Hepatocyte (in vitro differentiated cells): ENCODE measurements around the gene CTSD.
"Not testable (repeated sequence)": the region's sequence is repeated elsewhere in the genome, so short reads cannot be mapped to it uniquely, and the experiment has no call there.

ENCODE experiments used
- EZH2 ChIP-seq: fragments of 200-600 bp; sonication (generic); IDR thresholded peaks from 2 replicates; pipeline ENCODE4 v1.6.1; 2016; ENCODE audit warnings: antibody characterized with exemption, mild to moderate bottlenecking, borderline replicate concordance
- EZH2phosphoT487 ChIP-seq: fragments of 200-600 bp; sonication (generic); IDR thresholded peaks from one replicate; pipeline ENCODE4 v1.6.1; 2018; ENCODE audit warnings: antibody characterized with exemption, mild to moderate bottlenecking, low read depth, moderate library complexity; ENCODE audit not compliant: unreplicated experiment, severe bottlenecking
- TF ChIP-seq, protein P1 (sequence below): fragments of 200-600 bp; sonication (generic); IDR thresholded peaks from 2 replicates; pipeline ENCODE4 v1.5.1; 2016; ENCODE audit warnings: antibody characterized with exemption, mild to moderate bottlenecking; ENCODE audit not compliant: poor library complexity

DNA sequence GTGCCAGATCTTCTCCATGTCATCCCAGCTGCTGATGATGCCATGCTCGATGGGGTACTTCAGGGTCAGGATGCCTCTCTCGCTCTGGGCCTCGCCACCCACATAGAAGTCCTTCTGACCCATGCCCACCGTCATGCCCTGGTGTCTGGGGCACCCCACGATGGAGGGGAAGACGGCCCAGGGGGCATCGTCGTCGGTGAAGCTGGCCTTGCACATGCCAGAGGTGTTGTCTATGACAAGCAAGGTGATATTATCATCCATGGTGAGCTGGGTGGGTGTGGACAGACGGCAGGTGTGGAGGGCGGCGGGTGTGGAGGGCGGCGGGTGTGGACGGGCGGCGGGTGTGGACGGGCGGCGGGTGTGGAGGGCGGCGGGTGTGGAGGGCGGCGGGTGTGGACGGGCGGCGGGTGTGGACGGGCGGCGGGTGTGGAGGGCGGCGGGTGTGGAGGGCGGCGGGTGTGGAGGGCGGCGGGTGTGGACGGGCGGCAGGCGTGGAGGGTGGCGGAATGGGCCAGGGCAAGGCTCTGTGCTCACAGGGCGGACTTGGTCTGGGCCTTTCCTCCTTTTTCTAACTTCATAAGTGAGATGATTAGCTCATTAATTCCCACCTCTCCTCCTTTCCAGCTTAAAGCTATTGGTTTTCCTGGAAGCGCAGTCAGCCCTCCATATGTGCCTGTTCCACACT is 40.2 kb upstream of the CTSD start:
- TF ChIP-seq EZH2phosphoT487, EZH2: not testable (repeated sequence)
- TF ChIP-seq, protein P1, sequence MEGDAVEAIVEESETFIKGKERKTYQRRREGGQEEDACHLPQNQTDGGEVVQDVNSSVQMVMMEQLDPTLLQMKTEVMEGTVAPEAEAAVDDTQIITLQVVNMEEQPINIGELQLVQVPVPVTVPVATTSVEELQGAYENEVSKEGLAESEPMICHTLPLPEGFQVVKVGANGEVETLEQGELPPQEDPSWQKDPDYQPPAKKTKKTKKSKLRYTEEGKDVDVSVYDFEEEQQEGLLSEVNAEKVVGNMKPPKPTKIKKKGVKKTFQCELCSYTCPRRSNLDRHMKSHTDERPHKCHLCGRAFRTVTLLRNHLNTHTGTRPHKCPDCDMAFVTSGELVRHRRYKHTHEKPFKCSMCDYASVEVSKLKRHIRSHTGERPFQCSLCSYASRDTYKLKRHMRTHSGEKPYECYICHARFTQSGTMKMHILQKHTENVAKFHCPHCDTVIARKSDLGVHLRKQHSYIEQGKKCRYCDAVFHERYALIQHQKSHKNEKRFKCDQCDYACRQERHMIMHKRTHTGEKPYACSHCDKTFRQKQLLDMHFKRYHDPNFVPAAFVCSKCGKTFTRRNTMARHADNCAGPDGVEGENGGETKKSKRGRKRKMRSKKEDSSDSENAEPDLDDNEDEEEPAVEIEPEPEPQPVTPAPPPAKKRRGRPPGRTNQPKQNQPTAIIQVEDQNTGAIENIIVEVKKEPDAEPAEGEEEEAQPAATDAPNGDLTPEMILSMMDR = not testable (repeated sequence)
